ENCODE measurements around the gene LDHAL6A. TPM values are rescaled to one million over a fixed set of nuclear protein-coding genes. Genes with fewer than 3 reads are reported as not detected.
"Not testable (repeated sequence)": the region's sequence is repeated elsewhere in the genome, so short reads cannot be mapped to it uniquely, and the experiment has no call there.

LDHAL6A gene
- not detected in 2 replicates for total RNA-seq

DNA sequence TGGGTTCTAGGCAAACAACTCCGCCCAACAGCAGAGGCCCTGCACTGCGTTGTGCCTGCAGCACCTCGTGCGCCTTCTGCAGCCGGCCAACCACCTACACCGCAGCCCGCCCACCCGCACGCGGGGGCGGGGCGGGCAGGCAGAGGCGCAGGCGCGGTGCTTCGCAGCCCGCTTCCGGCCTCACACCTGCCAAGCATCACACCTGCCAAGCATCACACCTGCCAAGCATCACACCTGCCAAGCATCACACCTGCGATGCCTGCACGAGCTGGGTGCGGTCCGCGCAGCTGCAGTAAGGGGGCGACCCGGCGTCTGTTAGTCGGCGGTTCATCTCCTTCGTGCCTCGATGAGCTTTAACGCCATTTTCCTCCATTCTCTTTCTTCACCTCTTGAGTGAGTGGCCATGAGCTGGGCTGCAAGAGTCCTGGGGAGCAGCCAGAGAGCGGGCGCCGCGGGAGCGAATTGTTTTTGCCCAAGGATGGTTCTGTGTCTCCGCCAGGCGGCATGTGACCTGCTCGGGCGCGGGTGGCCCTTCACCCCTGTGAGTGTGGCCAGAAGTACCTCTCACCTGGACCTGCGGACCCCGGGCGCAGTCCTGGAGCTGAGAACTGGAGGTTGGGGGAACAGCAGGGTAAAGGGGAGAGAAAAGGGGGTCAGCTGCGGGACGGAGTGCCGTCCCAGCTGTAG is at the start of gene LDHAL6A:
Gene LDHAL6A, plus strand, starts transcription at position 171 of the 687 bp plus-strand sequence. CDS start 825 bp downstream, outside the sequence.
- Histone ChIP-seq H3K4me1 (ENCODE audit: insufficient read depth, low read length) (no peaks in the 10 kb centered on the region), H3K4me2 (ENCODE audit: insufficient read depth, low read length) (no peak within 1 kb of the TSS), H3K9me3 (ENCODE audit: low read depth, low read length) (no peaks in the 10 kb centered on the region), H3K27me3 (ENCODE audit: insufficient read depth, low read length) (peaks cover under 1% of the 10 kb centered on the region), H3K79me2 (ENCODE audit: insufficient read depth, low read length) (no peaks in the 10 kb centered on the region), H3K36me3 (ENCODE audit: insufficient read depth, low read length) (no peaks in the 10 kb centered on the region), H3K27ac (ENCODE audit: low read depth, low read length) (no peak within 1 kb of the TSS), H3K4me3 (ENCODE audit: insufficient read depth, low read length) (no peak within 1 kb of the TSS), H4K20me1 (ENCODE audit: insufficient read depth, low read length) (no peaks in the 10 kb centered on the region), H2AFZ (ENCODE audit: low read length) (no peak within 1 kb of the TSS)
- no peak for DNase-seq (ENCODE audit: insufficient read length, low spot score, missing footprints)
- TF ChIP-seq, protein P1, sequence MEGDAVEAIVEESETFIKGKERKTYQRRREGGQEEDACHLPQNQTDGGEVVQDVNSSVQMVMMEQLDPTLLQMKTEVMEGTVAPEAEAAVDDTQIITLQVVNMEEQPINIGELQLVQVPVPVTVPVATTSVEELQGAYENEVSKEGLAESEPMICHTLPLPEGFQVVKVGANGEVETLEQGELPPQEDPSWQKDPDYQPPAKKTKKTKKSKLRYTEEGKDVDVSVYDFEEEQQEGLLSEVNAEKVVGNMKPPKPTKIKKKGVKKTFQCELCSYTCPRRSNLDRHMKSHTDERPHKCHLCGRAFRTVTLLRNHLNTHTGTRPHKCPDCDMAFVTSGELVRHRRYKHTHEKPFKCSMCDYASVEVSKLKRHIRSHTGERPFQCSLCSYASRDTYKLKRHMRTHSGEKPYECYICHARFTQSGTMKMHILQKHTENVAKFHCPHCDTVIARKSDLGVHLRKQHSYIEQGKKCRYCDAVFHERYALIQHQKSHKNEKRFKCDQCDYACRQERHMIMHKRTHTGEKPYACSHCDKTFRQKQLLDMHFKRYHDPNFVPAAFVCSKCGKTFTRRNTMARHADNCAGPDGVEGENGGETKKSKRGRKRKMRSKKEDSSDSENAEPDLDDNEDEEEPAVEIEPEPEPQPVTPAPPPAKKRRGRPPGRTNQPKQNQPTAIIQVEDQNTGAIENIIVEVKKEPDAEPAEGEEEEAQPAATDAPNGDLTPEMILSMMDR (IDR thresholded peaks at IDR 0.05; ENCODE audit: extremely low read depth, low read depth, low read length) = no peak

DNA sequence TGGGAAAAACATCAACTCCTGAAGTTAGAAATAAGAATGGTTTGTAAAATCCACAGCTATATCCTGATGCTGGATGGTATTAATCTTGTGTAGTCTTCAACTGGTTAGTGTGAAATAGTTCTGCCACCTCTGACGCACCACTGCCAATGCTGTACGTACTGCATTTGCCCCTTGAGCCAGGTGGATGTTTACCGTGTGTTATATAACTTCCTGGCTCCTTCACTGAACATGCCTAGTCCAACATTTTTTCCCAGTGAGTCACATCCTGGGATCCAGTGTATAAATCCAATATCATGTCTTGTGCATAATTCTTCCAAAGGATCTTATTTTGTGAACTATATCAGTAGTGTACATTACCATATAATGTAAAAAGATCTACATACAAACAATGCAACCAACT is 48.3 kb upstream of the LDHAL6A start:
- H3K4me3 ChIP-seq (ENCODE audit: insufficient read depth, low read length); DNase-seq (ENCODE audit: insufficient read length, low spot score, missing footprints); H2AFZ ChIP-seq (ENCODE audit: low read length); H3K27ac ChIP-seq (ENCODE audit: low read depth, low read length); H3K9me3 ChIP-seq (ENCODE audit: low read depth, low read length); H3K27me3 ChIP-seq (ENCODE audit: insufficient read depth, low read length); H3K4me1 ChIP-seq (ENCODE audit: insufficient read depth, low read length); H3K79me2 ChIP-seq (ENCODE audit: insufficient read depth, low read length); H3K4me2 ChIP-seq (ENCODE audit: insufficient read depth, low read length): not testable (repeated sequence)
- peaks cover 33% of the 10 kb centered on the region for H4K20me1 ChIP-seq (ENCODE audit: insufficient read depth, low read length)
- peaks cover 64% of the 10 kb centered on the region for H3K36me3 ChIP-seq (ENCODE audit: insufficient read depth, low read length)

DNA sequence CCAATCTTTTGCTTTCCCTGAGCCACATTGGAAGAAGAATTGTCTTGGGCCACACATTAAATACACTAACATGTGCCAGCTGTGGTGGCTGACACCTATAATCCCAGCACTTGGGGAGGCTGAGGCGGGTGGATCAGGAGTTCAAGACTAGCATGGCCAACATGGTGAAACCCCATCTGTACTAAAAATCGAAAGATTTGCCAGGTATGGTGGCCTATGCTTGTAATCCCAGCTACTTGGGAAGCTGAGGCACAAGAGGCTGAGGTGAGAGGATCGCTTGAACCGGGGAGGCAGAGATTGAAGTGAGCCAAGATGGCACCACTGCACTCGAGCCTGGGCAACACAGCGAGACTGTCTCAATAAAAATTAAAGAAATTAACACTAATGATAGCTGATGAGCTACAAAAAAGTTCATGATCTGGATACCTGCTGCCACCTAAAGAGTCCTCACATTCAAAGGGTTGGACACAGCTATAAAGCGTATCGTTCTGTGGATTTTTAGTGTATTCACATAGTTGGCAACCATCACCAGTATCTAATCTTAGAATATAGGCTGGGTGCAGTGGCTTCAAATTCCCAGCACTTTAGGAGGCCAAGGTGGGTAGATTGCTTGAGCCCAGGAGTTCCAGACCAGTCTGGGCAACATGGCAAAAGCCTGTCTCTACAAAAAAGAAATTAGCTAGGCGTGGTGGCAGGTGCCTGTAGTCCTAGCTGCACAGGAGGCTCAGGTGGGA is 46.9 kb upstream of the LDHAL6A start:
- no peaks in the 10 kb centered on the region for H3K79me2 ChIP-seq (ENCODE audit: insufficient read depth, low read length)
- H3K4me2 ChIP-seq (ENCODE audit: insufficient read depth, low read length) = no peak overlapping the region
- no peak overlapping the region for H3K27ac ChIP-seq (ENCODE audit: low read depth, low read length)
- DNase-seq (ENCODE audit: insufficient read length, low spot score, missing footprints) = no peak
- no peaks in the 10 kb centered on the region for H3K9me3 ChIP-seq (ENCODE audit: low read depth, low read length)
- peaks cover 3% of the 10 kb centered on the region for H3K4me1 ChIP-seq (ENCODE audit: insufficient read depth, low read length)
- H3K36me3 ChIP-seq (ENCODE audit: insufficient read depth, low read length) = peaks cover 51% of the 10 kb centered on the region
- peaks cover 20% of the 10 kb centered on the region for H4K20me1 ChIP-seq (ENCODE audit: insufficient read depth, low read length)
- no peak overlapping the region for H3K4me3 ChIP-seq (ENCODE audit: insufficient read depth, low read length)
- H3K27me3 ChIP-seq (ENCODE audit: insufficient read depth, low read length) = no peaks in the 10 kb centered on the region
- H2AFZ ChIP-seq (ENCODE audit: low read length) = no peak overlapping the region
- TF ChIP-seq, protein P1 (IDR thresholded peaks at IDR 0.05; ENCODE audit: extremely low read depth, low read depth, low read length) = no peak

DNA sequence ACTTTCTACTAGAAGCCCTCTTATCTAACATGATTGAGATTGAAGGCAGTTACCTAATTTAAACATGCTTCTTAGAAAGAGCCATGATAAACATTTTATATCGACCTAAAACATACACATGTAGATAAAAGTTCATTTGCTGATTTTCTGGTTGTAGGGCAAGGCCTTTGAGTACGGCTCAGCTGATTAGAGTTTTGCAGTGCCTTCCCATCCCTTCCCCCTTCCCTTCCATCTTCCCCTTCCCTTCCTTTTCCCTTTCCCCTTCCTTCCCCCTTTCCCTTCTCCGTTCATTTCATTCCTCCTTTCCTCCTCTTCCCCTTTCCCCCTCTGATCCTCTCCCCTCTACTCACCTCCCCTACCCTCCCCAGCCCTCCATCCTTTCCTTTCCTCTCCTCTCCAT is 39.2 kb upstream of the LDHAL6A start:
- H2AFZ ChIP-seq (ENCODE audit: low read length) = no peak overlapping the region
- DNase-seq (ENCODE audit: insufficient read length, low spot score, missing footprints) = no peak
- H3K79me2 ChIP-seq (ENCODE audit: insufficient read depth, low read length) = no peaks in the 10 kb centered on the region
- no peak overlapping the region for H3K27ac ChIP-seq (ENCODE audit: low read depth, low read length)
- H3K4me2 ChIP-seq (ENCODE audit: insufficient read depth, low read length) = no peak overlapping the region
- H3K4me3 ChIP-seq (ENCODE audit: insufficient read depth, low read length) = no peak overlapping the region
- H3K4me1 ChIP-seq (ENCODE audit: insufficient read depth, low read length) = peaks cover 3% of the 10 kb centered on the region
- H3K27me3 ChIP-seq (ENCODE audit: insufficient read depth, low read length) = no peaks in the 10 kb centered on the region
- H4K20me1 ChIP-seq (ENCODE audit: insufficient read depth, low read length) = no peaks in the 10 kb centered on the region
- no peaks in the 10 kb centered on the region for H3K36me3 ChIP-seq (ENCODE audit: insufficient read depth, low read length)
- no peaks in the 10 kb centered on the region for H3K9me3 ChIP-seq (ENCODE audit: low read depth, low read length)
- TF ChIP-seq, protein P1 (IDR thresholded peaks at IDR 0.05; ENCODE audit: extremely low read depth, low read depth, low read length) = no peak

Measured in osteoblast (primary cell).